ENCODE results near the gene CPNE7.
A peak's percentile ranks its signal among the peaks of the same experiment; 100 is the strongest.
"Not testable (repeated sequence)": the region's sequence is repeated elsewhere in the genome, so short reads cannot be mapped to it uniquely, and the experiment has no call there.

CPNE7 gene

DNA sequence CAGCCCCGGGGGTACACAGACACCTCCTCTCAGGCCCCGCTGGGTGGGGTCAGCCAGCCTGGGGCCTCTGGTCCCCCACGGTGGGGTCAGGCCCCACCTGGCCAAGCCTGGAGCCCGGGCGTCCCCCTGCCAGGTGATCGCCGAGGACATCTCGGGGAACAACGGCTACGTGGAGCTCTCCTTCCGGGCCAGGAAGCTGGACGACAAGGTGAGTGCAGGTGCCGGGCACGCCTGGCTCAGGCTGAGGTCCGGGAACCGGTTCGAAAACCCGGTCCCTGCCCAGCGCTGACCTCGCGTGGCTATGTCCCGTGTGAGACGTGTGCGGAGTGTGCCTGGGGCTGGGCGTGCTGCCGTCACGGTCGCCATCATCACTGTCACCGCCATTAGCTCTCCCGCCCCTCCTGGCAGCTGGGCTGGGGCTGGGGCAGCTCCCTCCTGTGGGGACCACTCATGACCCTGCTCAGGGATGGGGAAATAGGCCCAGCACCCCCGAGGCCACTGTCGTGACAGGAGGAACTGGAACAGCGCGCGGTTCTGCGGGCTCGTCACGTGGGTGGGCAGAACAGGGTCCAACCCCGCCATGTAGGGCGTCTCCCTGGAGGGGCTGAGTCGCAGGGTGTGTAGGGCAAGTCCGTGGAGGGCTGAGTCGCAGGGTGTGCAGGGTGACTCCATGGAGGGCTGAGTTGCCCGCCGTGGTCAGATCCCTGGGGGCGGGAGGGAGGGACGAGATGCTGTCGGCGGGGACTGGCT is 8.5 kb downstream of the CPNE7 start:
- no peak for DNase-seq

DNA sequence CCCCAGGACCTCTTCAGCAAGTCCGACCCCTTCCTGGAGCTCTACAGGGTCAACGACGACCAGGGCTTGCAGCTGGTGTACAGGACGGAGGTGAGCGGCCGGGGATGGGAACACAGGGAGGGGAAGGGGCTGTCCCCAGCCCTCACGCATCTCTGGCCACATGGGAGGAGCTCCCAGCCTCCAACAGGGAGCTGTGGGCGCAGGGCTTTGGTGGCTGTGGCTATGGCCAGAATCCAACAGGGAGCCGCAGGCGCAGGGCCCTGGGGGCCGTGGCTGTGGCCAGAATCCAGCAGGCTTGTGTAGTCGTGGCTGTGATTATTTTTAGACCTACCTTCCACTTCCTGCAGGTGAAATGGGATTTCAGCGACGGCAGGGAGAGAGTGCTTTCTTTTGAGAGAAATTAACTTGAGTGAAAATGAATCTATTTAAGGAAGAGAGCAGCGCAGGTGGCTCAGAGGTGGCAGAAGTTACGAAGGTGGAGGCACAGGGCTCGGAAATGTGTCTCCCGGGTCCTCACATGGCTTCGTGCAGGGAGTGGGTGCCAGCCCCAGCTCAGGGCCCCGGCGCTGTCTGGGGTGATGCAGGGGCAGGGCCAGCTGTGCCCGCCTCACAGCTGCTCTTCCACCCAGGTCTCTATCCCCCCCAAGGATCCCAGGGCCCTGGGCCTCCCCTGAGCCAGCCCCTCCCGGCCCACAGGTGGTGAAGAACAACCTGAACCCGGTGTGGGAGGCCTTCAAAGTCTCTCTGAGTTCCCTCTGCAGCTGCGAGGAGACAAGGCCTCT is 9.4 kb downstream of the CPNE7 start:
- no peak for DNase-seq

- DNase-seq, result no peak
Observed at GRCh38 chr16:89586218-89586617, 10.7 kb downstream of the CPNE7 start.

GRCh38 chr16:89586853-89587252 is 11.3 kb downstream of the CPNE7 start:
- DNase-seq, result no peak

- not testable (repeated sequence) for DNase-seq
Observed at GRCh38 chr16:89587676-89588075, 12.1 kb downstream of the CPNE7 start.

- no peak for DNase-seq
Observed at GRCh38 chr16:89588413-89589109, 13.0 kb downstream of the CPNE7 start.

- DNase-seq, result no peak
Observed at GRCh38 chr16:89589241-89589926, 13.8 kb downstream of the CPNE7 start.

- DNase-seq, result no peak
Observed at GRCh38 chr16:89593841-89594240, 18.3 kb downstream of the CPNE7 start.

GRCh38 chr16:89595330-89596060 is 19.9 kb downstream of the CPNE7 start:
- DNase-seq, result no peak

GRCh38 chr16:89596061-89596689 is 20.6 kb downstream of the CPNE7 start:
- no peak for DNase-seq

GRCh38 chr16:89596957-89597649 is 21.5 kb downstream of the CPNE7 start:
- no peak for DNase-seq

GRCh38 chr16:89598199-89598598 is 22.6 kb downstream of the CPNE7 start:
- peak in 1 of 2 donors; percentile 44 for DNase-seq

- no peak for DNase-seq
Observed at GRCh38 chr16:89599451-89599858, 23.9 kb downstream of the CPNE7 start.

DNA sequence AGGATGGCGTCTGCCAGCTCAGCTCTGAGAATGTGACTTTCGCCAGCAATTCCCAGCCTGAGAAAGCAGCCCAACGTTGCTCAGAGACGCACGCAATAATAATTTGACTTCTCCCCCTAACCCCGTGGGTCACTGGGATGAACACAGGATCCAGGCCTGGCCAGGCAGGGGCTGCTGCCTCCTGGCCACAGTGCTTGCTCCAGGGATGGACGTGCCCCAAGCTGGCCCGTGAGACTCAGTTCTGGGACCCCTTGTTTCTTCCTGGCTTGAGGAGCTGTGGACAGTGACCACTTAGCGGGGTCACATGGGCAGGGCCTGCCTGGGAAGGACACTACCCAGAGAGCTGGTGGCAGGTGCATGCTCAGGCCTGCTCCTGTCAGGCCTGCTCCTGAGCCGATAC is 24.3 kb downstream of the CPNE7 start:
- no peak for DNase-seq

DNA sequence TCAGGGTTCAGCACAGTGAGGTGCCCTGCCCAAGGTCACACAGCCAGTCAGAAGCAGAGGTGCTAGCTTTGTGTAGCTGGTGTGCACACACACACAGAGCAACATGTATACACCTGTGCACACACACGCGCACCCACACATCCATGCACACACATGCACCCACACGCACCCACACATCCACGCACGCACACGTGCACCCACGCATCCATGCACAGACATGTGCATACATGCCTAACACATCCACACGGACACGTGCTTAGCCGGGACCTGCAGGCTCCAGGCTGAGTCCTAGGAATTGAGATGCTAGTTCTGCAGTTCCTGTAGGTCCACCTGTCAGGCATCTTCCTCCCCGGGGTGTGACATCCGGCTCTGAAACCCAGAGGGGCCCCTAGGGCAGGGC is 24.9 kb downstream of the CPNE7 start:
- DNase-seq, result no peak

GRCh38 chr16:89600956-89601355 is 25.4 kb downstream of the CPNE7 start:
- DNase-seq, result peak; percentile 13 to 69

- DNase-seq, result no peak
Observed at GRCh38 chr16:89601906-89602272, 26.3 kb downstream of the CPNE7 start.

GRCh38 chr16:89602273-89602951 is 26.9 kb downstream of the CPNE7 start:
- DNase-seq, result peak; percentile 60 to 82

- no peak for DNase-seq
Observed at GRCh38 chr16:89602952-89603590, 27.5 kb downstream of the CPNE7 start.

DNA sequence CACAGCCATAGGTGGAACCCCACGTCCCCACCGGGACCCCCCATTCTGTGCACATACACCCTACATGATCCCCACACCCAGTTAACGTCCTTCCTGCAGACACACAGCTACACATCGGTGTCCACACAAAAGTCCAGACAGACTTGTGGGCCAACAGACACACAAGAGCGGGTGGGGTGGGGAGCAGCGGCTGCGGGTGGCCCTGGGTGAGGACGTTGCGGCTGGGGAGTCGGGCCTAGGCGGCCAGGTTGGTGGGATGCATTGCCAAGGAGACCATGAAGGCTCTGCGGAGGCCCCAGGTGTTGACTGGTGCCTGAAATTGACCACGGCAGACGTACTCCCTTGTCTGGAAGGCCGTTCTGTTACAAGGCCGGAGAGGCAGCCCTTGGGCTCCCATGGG is 29.2 kb downstream of the CPNE7 start:
- no peak for DNase-seq
